B cell (primary cell): ENCODE results near the gene RALY. TPM values are rescaled to one million over a fixed set of nuclear protein-coding genes. Genes with fewer than 3 reads are reported as not detected.

Experiments used
- ATAC-seq: fragments of 200-7000 bp; cut with Tn5 transposase; one replicate; pipeline ENCODE4 v1.10.0; 2021; ENCODE audit warnings: low read depth, mild to moderate bottlenecking, moderate number of reproducible peaks, moderate library complexity
- CTCF ChIA-PET: fragments of 350-600 bp; sonication (Branson Sonifier 250); formaldehyde crosslinking; loops from one replicate; lab custom pipeline; 2021; ENCODE audit warnings: antibody characterized with exemption, inconsistent platforms; lab: Charles Lee
- POLR2A ChIA-PET: fragments of 350-600 bp; sonication (Branson Sonifier 250); formaldehyde crosslinking; loops from one replicate; lab custom pipeline; 2021; ENCODE audit warnings: antibody characterized with exemption; lab: Charles Lee
- DNase-seq: peaks from one replicate; pipeline ENCODE4 v3.0.0; 2013
- H2AFZ ChIP-seq: 2 replicates; pipeline ENCODE4 v1.6.1; 2012; ENCODE audit warnings: mild to moderate bottlenecking, low read depth, low read length; ENCODE audit not compliant: insufficient read depth, poor library complexity, severe bottlenecking
- H3K27ac ChIP-seq, 2 donors: 1 replicate in 1 of 2; 2 replicates in 1 of 2; pipeline ENCODE4 v1.5.1; 2012 to 2013; ENCODE audit warnings: low read length in 2 of 2, mild to moderate bottlenecking in 2 of 2, moderate library complexity in 1 of 2
- H3K27me3 ChIP-seq, 4 experiments: fragments of 200-600 bp in 1 of 4; sonication (generic) in 1 of 4; replicated peaks in 1 of 4; 1 replicate in 2 of 4; 2 replicates in 2 of 4; pipeline versions ENCODE4 v1.6.1 to v1.7.0; 2013 to 2016; ENCODE audit warnings: low read length in 3 of 4, mild to moderate bottlenecking in 2 of 4, mixed read lengths in 1 of 4, moderate library complexity in 1 of 4; ENCODE audit not compliant: insufficient read depth in 4 of 4, control insufficient read depth in 3 of 4; ENCODE audit errors: control extremely low read depth in 1 of 4
- H3K36me3 ChIP-seq, 2 experiments: replicated peaks in 1 of 2; 1 replicate in 1 of 2; 2 replicates in 1 of 2; pipeline versions ENCODE4 v1.6.1 to v1.7.1; 2013; ENCODE audit warnings: low read length in 1 of 2; ENCODE audit not compliant: insufficient read depth in 2 of 2, control insufficient read depth in 1 of 2; ENCODE audit errors: control extremely low read depth in 1 of 2, extremely low read depth in 1 of 2
- H3K4me1 ChIP-seq, 2 donors: fragments of 200-600 bp in 1 of 2; sonication (generic) in 1 of 2; 1 replicate in 1 of 2; 2 replicates in 1 of 2; pipeline versions ENCODE4 v1.5.1 to v1.6.1; 2013 to 2017; ENCODE audit warnings: low read length in 2 of 2; ENCODE audit not compliant: control insufficient read depth in 2 of 2, insufficient read depth in 2 of 2
- H3K4me2 ChIP-seq: replicated peaks from 2 replicates; pipeline ENCODE3; 2012; ENCODE audit warnings: mild to moderate bottlenecking, low read depth, low read length; ENCODE audit not compliant: poor library complexity, severe bottlenecking
- H3K4me3 ChIP-seq, 5 experiments: fragments of 200-600 bp in 1 of 5; sonication (generic) in 1 of 5; 1 replicate in 3 of 5; 2 replicates in 2 of 5; pipeline versions ENCODE4 v1.5.1 to v1.7.0; 2011 to 2016; ENCODE audit warnings: low read length in 4 of 5, mild to moderate bottlenecking in 4 of 5, low read depth in 2 of 5, control low read depth in 1 of 5, moderate library complexity in 1 of 5; ENCODE audit not compliant: insufficient read depth in 1 of 5; ENCODE audit errors: control extremely low read depth in 1 of 5, extremely low read depth in 1 of 5
- H3K79me2 ChIP-seq: fragments of 200-600 bp; sonication (generic); one replicate; pipeline ENCODE4 v1.6.0; 2016; ENCODE audit warnings: low read length; ENCODE audit not compliant: control insufficient read depth, insufficient read depth
- H3K9ac ChIP-seq: fragments of 200-600 bp; sonication (generic); 2 replicates; pipeline ENCODE4 v1.6.1; 2017; ENCODE audit warnings: mild to moderate bottlenecking, low read length, moderate library complexity
- H3K9me3 ChIP-seq, 3 donors: one replicate each; pipeline versions ENCODE4 v1.6.1 to v1.7.1; 2013; ENCODE audit warnings: low read length in 2 of 3; ENCODE audit not compliant: control insufficient read depth in 2 of 3, insufficient read depth in 1 of 3; ENCODE audit errors: control extremely low read depth in 1 of 3
- H4K20me1 ChIP-seq: 2 replicates; pipeline ENCODE4 v1.6.0; 2012; ENCODE audit warnings: mild to moderate bottlenecking, low read length; ENCODE audit not compliant: insufficient read depth, control insufficient read depth, poor library complexity, severe bottlenecking
- H3K27ac Mint-ChIP-seq: one replicate; pipeline ENCODE4 v1.8.0; 2021; ENCODE audit warnings: mixed read lengths
- H3K27me3 Mint-ChIP-seq: one replicate; pipeline ENCODE4 v1.8.0; 2021; ENCODE audit warnings: mixed read lengths
- H3K4me1 Mint-ChIP-seq: one replicate; pipeline ENCODE4 v1.8.0; 2021; ENCODE audit warnings: mixed read lengths
- H3K4me3 Mint-ChIP-seq: one replicate; pipeline ENCODE4 v1.8.0; 2021; ENCODE audit warnings: mixed read lengths
- H3K9me3 Mint-ChIP-seq: one replicate; pipeline ENCODE4 v1.8.0; 2022; ENCODE audit warnings: mixed read lengths; ENCODE audit not compliant: insufficient read depth
- CTCF ChIP-seq: fragments of 200-600 bp; IDR thresholded peaks from one replicate; pipeline ENCODE4 v1.8.0; 2022; ENCODE audit warnings: antibody characterized with exemption, mild to moderate bottlenecking
- EZH2 ChIP-seq: IDR thresholded peaks from 2 replicates; pipeline ENCODE4 v1.6.1; 2012; ENCODE audit warnings: borderline replicate concordance, low read depth, mild to moderate bottlenecking, moderate library complexity, low read length; ENCODE audit not compliant: insufficient read depth, poor library complexity, severe bottlenecking
- whole genome bisulfite sequencing: methylation state at CpG from one replicate; pipeline ENCODE4 v1.1.5; 2013; ENCODE audit warnings: missing lambda C conversion rate; ENCODE audit not compliant: insufficient coverage; 5-methylcytosine and 5-hydroxymethylcytosine counted together
- intact Hi-C: fragments of 100-400 bp; cut with micrococcal nuclease; formaldehyde crosslinking; loops from one replicate; pipeline ENCODE4 v1.10.0; 2022
- polyA plus RNA-seq: library from polyadenylated mRNA; depleted of rRNA; stranded (reverse); fragments of >200 nt; gene quantifications from 2 replicates; pipeline ENCODE4 v1.2.3, GENCODE V29; 2012
- total RNA-seq, 2 donors: library from RNA; stranded (reverse); fragments of 120-200 nt in 1 of 2; gene quantifications; 1 replicate in 1 of 2; 2 replicates in 1 of 2; pipeline versions ENCODE4 v1.2.3 to v1.2.4, GENCODE V29; 2013 to 2022

The RALY gene
- total and polyA plus RNA-seq, 2 donors (not counting 1 experiment from before 2014, with no cell fraction given): 89.8 to 94.4 TPM

- H2AFZ ChIP-seq: no peak overlapping the region
- no peak overlapping the region for H3K4me3 Mint-ChIP-seq
- no peaks in the 10 kb centered on the region for H4K20me1 ChIP-seq
- H3K4me1 ChIP-seq: no peaks in the 10 kb centered on the region
- DNase-seq (no peak), ATAC-seq (no peak)
- H3K27me3 Mint-ChIP-seq: peaks cover 8% of the 10 kb centered on the region
- WGBS: no CpG with 5 or more reads among the region's 2 CpGs
- no peak overlapping the region for H3K4me2 ChIP-seq
- ChIA-PET POLR2A (no interaction called here), CTCF (no interaction called here)
- H3K9me3 ChIP-seq: no peaks in the 10 kb centered on the region
- H3K79me2 ChIP-seq: no peaks in the 10 kb centered on the region
- H3K4me1 Mint-ChIP-seq: peaks cover 5% of the 10 kb centered on the region
- intact Hi-C loops: no loop called here
- no peak overlapping the region for H3K27ac Mint-ChIP-seq
- H3K27me3 ChIP-seq: peaks cover 0 to 4% (median 0%) of the 10 kb centered on the region in 4 experiments
- no peak overlapping the region for H3K27ac ChIP-seq
- H3K4me3 ChIP-seq: no peak overlapping the region
- TF ChIP-seq EZH2: no peak
- no peak for TF ChIP-seq CTCF
- H3K36me3 ChIP-seq: no peaks in the 10 kb centered on the region
- H3K9me3 Mint-ChIP-seq: no peaks in the 10 kb centered on the region
- no peak overlapping the region for H3K9ac ChIP-seq
These were observed 8.4 kb upstream of the RALY start for GRCh38 chr20:33985280-33985679.

GRCh38 chr20:33985830-33986229, 7.9 kb upstream of the RALY start:
- no peaks in the 10 kb centered on the region for H3K36me3 ChIP-seq
- H3K27me3 Mint-ChIP-seq: peaks cover 6% of the 10 kb centered on the region
- H3K4me2 ChIP-seq: no peak overlapping the region
- ChIA-PET CTCF (no interaction called here), POLR2A (no interaction called here)
- H3K4me1 ChIP-seq: no peaks in the 10 kb centered on the region
- DNase-seq (no peak), ATAC-seq (no peak)
- peaks cover 9% of the 10 kb centered on the region for H3K4me1 Mint-ChIP-seq
- H3K27ac ChIP-seq: no peak overlapping the region
- no peaks in the 10 kb centered on the region for H3K9me3 ChIP-seq
- 90% methylated on average over 2 of the region's 2 CpGs for WGBS
- no peak overlapping the region for H2AFZ ChIP-seq
- no peaks in the 10 kb centered on the region for H4K20me1 ChIP-seq
- H3K27ac Mint-ChIP-seq: no peak overlapping the region
- peaks cover 0 to 2% (median 0%) of the 10 kb centered on the region in 4 experiments for H3K27me3 ChIP-seq
- H3K9ac ChIP-seq: no peak overlapping the region
- H3K9me3 Mint-ChIP-seq: no peaks in the 10 kb centered on the region
- no peak overlapping the region for H3K4me3 ChIP-seq
- no peak overlapping the region for H3K4me3 Mint-ChIP-seq
- intact Hi-C loops: no loop called here
- no peak for TF ChIP-seq CTCF
- TF ChIP-seq EZH2: no peak
- H3K79me2 ChIP-seq: no peaks in the 10 kb centered on the region
